ENCODE data around the gene GSG1L.

GSG1L gene

GRCh38 chr16:27768651-27769272 is 294.8 kb downstream of the GSG1L start:
- DNase-seq (ENCODE audit: low read depth): no peak
- H3K4me3 ChIP-seq (ENCODE audit: low read depth, low read length): no peak overlapping the region
- TF ChIP-seq, protein P1, sequence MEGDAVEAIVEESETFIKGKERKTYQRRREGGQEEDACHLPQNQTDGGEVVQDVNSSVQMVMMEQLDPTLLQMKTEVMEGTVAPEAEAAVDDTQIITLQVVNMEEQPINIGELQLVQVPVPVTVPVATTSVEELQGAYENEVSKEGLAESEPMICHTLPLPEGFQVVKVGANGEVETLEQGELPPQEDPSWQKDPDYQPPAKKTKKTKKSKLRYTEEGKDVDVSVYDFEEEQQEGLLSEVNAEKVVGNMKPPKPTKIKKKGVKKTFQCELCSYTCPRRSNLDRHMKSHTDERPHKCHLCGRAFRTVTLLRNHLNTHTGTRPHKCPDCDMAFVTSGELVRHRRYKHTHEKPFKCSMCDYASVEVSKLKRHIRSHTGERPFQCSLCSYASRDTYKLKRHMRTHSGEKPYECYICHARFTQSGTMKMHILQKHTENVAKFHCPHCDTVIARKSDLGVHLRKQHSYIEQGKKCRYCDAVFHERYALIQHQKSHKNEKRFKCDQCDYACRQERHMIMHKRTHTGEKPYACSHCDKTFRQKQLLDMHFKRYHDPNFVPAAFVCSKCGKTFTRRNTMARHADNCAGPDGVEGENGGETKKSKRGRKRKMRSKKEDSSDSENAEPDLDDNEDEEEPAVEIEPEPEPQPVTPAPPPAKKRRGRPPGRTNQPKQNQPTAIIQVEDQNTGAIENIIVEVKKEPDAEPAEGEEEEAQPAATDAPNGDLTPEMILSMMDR (IDR thresholded peaks at IDR 0.05; ENCODE audit: insufficient read depth, low read depth, low read length, missing control alignments): no peak

DNA sequence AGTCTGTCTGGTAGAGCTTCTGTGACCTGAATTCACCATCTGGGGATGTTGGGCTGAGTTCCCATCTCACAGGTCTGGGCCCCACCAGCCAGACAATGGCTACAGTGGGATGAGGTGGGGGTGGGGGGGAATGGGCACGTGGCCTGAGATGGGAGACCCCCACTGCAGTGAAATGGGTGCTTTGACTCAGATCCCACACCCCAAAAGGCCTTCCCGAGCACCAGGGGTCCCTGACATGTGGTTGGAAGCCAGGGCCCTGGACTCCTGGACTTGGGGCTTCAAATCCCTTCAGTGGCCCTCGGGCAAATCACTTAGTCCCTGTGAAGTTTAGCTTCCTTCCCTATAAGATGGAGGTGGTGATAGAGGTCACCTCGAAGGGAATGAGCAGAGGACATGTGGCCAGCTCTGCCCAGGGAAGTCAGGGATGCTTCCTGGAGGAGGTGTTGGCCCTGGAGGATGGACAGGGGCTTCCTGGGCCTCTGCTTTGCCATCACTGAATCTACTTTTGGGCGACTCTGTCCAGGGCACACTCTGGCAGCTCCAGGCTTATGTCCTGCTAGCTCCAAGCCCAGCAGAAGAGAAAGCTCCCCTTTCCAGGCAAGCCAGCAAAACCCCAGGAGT is 295.4 kb downstream of the GSG1L start:
- DNase-seq (ENCODE audit: low read depth): no peak
- TF ChIP-seq, protein P1 (IDR thresholded peaks at IDR 0.05; ENCODE audit: insufficient read depth, low read depth, low read length, missing control alignments): no peak
- no peak overlapping the region for H3K4me3 ChIP-seq (ENCODE audit: low read depth, low read length)

DNA sequence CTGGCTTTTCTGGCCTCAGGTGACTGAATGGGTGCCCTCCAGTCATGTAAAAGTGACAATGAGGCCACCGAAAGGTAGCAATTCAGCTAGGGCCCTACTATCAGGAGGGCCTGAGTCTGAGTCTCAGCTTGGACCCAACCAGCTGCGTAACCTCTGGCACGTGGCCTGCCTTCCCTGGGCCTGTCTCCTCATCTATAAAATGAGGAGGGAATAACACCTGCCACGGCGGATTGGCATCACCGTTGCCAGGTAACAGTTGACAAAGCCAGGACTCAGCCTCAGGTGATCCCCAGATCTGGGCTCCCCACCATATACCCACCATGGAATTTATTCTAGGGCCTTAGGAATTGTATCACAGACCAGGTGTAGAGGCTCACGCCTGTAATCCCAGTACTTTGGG is 296.4 kb downstream of the GSG1L start:
- TF ChIP-seq, protein P1 (IDR thresholded peaks at IDR 0.05; ENCODE audit: insufficient read depth, low read depth, low read length, missing control alignments): no peak
- no peak overlapping the region for H3K4me3 ChIP-seq (ENCODE audit: low read depth, low read length)
- no peak for DNase-seq (ENCODE audit: low read depth)

GRCh38 chr16:27766236-27766925 is 297.1 kb downstream of the GSG1L start:
- TF ChIP-seq, protein P1 (IDR thresholded peaks at IDR 0.05; ENCODE audit: insufficient read depth, low read depth, low read length, missing control alignments): no peak
- H3K4me3 ChIP-seq (ENCODE audit: low read depth, low read length): no peak overlapping the region
- DNase-seq (ENCODE audit: low read depth): no peak

DNA sequence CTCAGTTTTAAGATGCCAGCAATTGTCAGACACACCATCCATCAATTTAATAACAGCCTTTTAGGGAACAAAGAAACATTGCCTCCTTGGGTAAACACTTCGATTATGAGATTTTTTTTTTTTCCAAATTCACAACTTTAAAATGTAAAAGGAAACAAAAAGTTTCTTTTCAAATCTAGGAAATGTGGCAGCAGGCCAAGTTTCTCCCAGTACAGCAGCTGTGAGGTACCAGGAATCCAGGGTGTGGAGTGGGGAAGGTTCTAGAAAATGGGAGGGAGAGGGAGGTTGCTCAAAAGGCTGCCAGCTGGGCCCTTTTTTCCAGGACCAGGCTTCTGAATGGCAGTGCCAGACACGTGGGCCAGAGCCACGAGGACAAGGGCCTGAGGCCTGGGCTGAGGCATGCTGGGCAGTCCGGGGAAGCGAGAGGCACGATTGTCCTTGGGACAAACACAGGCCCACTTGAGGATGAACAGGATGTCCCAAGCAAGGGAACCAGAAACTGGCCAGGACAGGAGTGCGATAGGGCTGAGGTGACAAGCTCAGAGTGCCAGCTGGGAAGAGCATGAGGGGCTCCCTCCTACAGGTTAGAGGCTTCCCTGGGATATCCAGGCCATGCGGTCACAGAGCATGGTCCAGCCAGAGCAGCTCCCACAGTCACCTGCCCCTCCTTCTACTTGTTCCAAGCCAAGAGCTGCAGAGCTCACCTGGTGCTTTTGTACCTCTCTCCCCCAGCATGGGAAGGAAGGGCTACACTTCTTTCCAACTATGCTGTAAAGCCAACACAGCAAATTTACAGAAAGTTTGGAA is 298.4 kb downstream of the GSG1L start:
- no peak overlapping the region for H3K4me3 ChIP-seq (ENCODE audit: low read depth, low read length)
- TF ChIP-seq, protein P1 (IDR thresholded peaks at IDR 0.05; ENCODE audit: insufficient read depth, low read depth, low read length, missing control alignments): no peak
- DNase-seq (ENCODE audit: low read depth): no peak

DNA sequence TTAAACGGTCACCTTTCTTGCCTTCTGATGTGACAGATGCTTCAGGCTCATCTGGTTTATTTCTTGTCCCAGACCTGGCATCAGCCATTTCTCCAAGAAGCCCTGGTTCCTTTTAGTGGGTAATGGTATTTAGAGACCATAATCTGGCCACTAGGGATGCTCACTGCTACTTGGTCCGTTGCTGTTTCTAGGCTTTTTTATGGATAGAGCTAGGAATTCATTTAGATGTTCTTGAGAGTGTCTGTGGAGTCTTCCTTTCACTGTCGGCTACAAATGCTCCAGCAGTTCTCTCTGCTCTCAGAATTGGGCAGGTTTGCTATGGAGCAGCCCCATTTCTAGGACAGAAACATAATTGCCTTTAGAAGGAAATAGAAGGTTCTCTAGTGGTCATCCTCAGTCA is 299.1 kb downstream of the GSG1L start:
- no peak overlapping the region for H3K4me3 ChIP-seq (ENCODE audit: low read depth, low read length)
- TF ChIP-seq, protein P1 (IDR thresholded peaks at IDR 0.05; ENCODE audit: insufficient read depth, low read depth, low read length, missing control alignments): no peak
- no peak for DNase-seq (ENCODE audit: low read depth)

All from GM12865 (cell line).